Loucy (cell line): ENCODE data around the gene ADCY10.

ENCODE experiments used
- EZH2phosphoT487 ChIP-seq: fragments of 200-600 bp; IDR thresholded peaks from 2 replicates; pipeline ENCODE4 v1.6.1; 2018; ENCODE audit warnings: antibody characterized with exemption, mild to moderate bottlenecking, moderate library complexity, borderline replicate concordance
- TF ChIP-seq, protein P1 (sequence below): fragments of 200-600 bp; sonication (generic); conservative IDR thresholded peaks from 2 replicates; pipeline ENCODE4 v1.5.1; 2014; ENCODE audit warnings: mild to moderate bottlenecking, antibody characterized with exemption, low read length

DNA sequence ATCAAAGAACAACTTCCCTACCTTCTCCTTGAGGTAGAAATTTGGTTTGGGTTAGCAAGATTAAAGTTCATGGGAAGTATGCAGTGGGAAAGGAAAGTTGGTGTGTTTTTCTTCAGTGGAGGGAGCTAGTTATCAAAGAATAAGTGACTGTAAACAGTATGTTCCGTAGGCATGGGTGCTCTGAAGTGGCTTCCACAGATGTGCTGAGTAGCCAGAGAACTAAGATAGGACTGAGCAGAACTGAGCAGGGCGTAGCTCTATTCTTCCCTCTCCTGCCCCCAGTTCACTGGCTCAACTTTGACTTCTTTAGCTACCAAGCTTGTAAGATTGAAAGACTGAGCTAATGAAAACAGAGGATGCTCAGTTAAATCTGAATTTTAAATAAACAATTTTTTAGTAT lies 3.4 kb downstream of the ADCY10 start:
- TF ChIP-seq, protein P1, sequence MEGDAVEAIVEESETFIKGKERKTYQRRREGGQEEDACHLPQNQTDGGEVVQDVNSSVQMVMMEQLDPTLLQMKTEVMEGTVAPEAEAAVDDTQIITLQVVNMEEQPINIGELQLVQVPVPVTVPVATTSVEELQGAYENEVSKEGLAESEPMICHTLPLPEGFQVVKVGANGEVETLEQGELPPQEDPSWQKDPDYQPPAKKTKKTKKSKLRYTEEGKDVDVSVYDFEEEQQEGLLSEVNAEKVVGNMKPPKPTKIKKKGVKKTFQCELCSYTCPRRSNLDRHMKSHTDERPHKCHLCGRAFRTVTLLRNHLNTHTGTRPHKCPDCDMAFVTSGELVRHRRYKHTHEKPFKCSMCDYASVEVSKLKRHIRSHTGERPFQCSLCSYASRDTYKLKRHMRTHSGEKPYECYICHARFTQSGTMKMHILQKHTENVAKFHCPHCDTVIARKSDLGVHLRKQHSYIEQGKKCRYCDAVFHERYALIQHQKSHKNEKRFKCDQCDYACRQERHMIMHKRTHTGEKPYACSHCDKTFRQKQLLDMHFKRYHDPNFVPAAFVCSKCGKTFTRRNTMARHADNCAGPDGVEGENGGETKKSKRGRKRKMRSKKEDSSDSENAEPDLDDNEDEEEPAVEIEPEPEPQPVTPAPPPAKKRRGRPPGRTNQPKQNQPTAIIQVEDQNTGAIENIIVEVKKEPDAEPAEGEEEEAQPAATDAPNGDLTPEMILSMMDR: no peak
- TF ChIP-seq EZH2phosphoT487: no peak
